Activated CD4-positive, alpha-beta memory T cell treated with anti-CD3 and anti-CD28 coated beads for 36 hours (primary cell): Measurements from ENCODE around the gene BNC2. TPM values are rescaled to one million over a fixed set of nuclear protein-coding genes. Genes with fewer than 3 reads are reported as not detected.

Experiments
- CTCF ChIA-PET: fragments of 350-600 bp; sonication (Branson Sonifier 250); formaldehyde crosslinking; loops from one replicate; lab custom pipeline; 2021; ENCODE audit warnings: antibody characterized with exemption, inconsistent platforms; lab: Charles Lee
- POLR2A ChIA-PET: fragments of 350-600 bp; sonication (Branson Sonifier 250); formaldehyde crosslinking; loops from one replicate; lab custom pipeline; 2021; ENCODE audit warnings: antibody characterized with exemption; lab: Charles Lee
- DNase-seq: peaks from one replicate; pipeline ENCODE4 v3.0.0-alpha.2; 2020
- H3K27ac Mint-ChIP-seq: one replicate; pipeline ENCODE4 v1.8.0; 2021; ENCODE audit warnings: mixed read lengths
- H3K27me3 Mint-ChIP-seq: one replicate; pipeline ENCODE4 v1.8.0; 2021; ENCODE audit warnings: mixed read lengths
- H3K36me3 Mint-ChIP-seq: one replicate; pipeline ENCODE4 v1.8.0; 2021; ENCODE audit warnings: mixed read lengths
- H3K4me1 Mint-ChIP-seq: one replicate; pipeline ENCODE4 v1.8.0; 2021; ENCODE audit warnings: low read depth, mixed read lengths
- H3K4me3 Mint-ChIP-seq: one replicate; pipeline ENCODE4 v1.8.0; 2021; ENCODE audit warnings: mild to moderate bottlenecking, mixed read lengths
- H3K9me3 Mint-ChIP-seq: one replicate; pipeline ENCODE4 v1.8.0; 2021; ENCODE audit warnings: mixed read lengths
- intact Hi-C: fragments of 100-400 bp; cut with micrococcal nuclease; formaldehyde crosslinking; loops from one replicate; pipeline ENCODE4 v1.15.1; 2023
- total RNA-seq, 2 experiments: library from RNA; stranded (reverse); gene quantifications; one replicate each; pipeline ENCODE4 v1.2.3, GENCODE V29; 2021

BNC2 gene
- total RNA-seq, 2 experiments from 2014 or later = not detected

DNA sequence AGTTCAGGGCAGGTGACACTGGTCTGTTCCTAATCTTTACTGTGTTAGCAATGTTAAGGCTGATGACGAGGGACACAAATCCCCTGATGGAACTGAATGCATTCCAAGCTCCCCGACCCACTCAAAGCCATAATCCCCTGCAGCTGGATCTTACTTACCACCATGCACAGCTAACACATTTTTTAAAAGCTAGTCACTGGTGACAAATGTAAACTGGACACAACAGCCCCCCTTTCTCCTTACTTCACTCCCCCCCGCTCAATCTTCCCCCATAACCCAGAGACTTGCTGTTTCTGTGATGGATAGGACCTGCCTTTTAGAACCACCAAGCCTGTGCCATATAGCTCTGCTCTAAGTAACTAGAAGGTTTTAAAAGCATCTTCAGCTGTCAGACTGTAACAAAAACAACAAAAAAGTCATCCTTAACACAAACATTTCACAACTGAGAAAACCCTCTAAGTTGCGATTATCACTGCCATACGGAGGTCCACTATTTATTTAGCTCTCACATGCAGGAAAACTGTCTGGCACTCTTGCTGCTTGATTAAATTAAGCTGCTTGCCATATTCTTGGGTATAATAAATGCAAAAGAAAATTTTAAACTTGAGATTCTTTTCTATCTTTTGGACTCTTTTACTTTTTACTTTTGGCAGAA, 44.4 kb downstream of the BNC2 start:
- ChIA-PET CTCF (no interaction called here), POLR2A (no interaction called here)
- peaks cover 5% of the 10 kb centered on the region for H3K27me3 Mint-ChIP-seq
- H3K4me1 Mint-ChIP-seq = no peaks in the 10 kb centered on the region
- H3K4me3 Mint-ChIP-seq = no peak overlapping the region
- H3K27ac Mint-ChIP-seq = no peak overlapping the region
- no peak for DNase-seq
- intact Hi-C loops = no loop called here
- H3K36me3 Mint-ChIP-seq = no peaks in the 10 kb centered on the region
- peaks cover 2% of the 10 kb centered on the region for H3K9me3 Mint-ChIP-seq

DNA sequence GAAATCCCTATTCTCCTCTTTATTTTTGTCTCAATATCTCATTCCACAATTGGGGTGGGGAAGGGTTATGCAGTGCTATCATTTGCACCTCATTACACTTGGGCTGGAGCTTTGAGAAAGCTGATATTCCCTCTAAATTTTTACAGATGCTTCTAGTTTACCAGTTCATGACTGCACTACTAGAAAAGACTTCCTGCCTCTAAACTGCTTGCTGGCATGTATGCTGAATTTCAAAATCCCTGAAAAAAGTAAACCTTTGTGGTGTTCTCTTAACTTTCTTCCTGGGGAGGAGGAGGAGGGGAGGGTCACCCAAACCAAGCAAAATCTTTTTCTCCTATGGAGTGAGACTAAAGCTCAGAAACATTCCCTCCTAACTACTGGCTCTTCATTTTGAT, 45.1 kb downstream of the BNC2 start:
- POLR2A ChIA-PET = no interaction called here
- H3K27ac Mint-ChIP-seq = no peak overlapping the region

DNA sequence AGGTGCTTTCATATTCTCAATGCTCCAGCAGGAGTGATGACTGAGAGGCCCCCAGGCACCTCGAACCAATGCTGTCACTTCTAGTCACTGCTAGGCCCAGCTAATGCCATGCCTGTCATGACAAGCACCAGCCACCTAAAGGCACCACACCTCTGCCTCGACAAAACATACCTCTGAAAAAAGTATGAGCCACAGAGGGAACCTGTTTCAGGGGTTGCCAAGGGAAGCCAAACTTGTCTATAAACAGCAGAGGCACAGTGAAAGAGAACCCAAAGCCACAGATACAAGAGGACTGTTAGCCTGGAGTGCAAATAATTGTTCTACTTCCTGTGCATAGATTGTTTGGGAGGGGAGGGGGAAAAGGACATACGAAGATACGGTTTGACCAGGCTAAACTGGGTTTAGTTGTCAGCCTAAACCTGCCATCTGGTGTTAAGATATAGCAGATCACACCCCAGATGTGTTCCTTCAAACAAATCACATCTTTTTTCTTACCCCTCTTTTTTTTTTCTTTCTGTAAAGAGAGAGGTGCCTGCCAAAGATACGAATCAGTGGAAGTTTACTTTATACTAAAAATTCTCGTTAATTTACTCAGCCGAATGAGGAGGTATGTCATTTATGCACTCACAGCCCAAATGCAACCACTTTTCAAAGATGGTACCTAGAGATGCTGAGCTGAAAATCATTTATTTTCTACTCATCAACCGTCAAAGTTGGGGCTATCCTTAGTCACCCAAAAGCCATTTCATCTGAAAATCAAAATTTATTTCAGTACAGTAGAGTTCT, 45.7 kb downstream of the BNC2 start:
- ChIA-PET POLR2A (no interaction called here), CTCF (no interaction called here)
- H3K4me3 Mint-ChIP-seq = no peak overlapping the region
- no peaks in the 10 kb centered on the region for H3K4me1 Mint-ChIP-seq
- H3K9me3 Mint-ChIP-seq = peaks cover 2% of the 10 kb centered on the region
- intact Hi-C loops = no loop called here
- H3K27ac Mint-ChIP-seq = no peak overlapping the region
- no peaks in the 10 kb centered on the region for H3K36me3 Mint-ChIP-seq
- no peak for DNase-seq
- H3K27me3 Mint-ChIP-seq = peaks cover 5% of the 10 kb centered on the region

More for the DNA sequence above, 45.1 kb downstream of the BNC2 start:
- DNase-seq = no peak
- H3K36me3 Mint-ChIP-seq = no peaks in the 10 kb centered on the region
- CTCF ChIA-PET = no interaction called here
- H3K9me3 Mint-ChIP-seq = peaks cover 2% of the 10 kb centered on the region
- H3K4me1 Mint-ChIP-seq = no peaks in the 10 kb centered on the region
- H3K27me3 Mint-ChIP-seq = peaks cover 5% of the 10 kb centered on the region
- H3K4me3 Mint-ChIP-seq = no peak overlapping the region
- intact Hi-C loops = no loop called here

DNA sequence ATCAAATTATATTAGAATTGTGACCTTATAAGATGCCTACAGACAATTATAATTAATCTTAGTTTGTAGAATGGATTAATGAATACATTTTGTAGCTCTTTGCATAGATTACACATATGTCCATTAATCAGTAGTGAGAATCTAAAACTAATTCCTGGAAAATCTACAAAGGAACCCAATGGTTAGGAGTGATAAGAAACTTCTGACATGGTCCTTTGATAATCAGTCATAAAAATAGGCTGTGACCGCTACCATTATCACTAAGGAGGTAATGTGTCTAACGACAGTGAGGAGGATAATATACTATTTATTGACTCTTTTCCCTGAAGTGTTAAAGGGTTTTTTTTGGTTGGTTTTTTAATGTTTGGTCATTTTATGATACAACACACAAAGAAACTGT, 46.6 kb downstream of the BNC2 start:
- POLR2A ChIA-PET = no interaction called here

DNA sequence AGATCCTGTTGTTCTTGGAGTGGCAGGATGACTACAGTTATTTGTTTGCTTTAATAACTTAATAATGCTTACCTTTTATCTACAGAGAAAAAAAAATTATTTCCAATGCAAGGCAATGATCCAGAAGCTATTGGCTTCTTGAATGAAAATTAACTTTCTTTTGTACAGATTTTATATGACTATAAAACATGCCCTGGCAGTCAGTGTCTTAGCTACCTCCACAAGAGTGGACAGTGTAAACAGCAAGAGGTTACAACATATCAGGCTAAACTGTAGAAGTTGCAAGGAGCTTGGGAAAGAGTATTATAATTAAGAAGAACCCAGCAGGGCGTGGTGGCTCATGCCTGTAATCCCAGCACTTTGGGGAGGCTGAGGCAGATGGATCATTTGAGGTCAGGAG, 49.1 kb downstream of the BNC2 start:
- H3K27me3 Mint-ChIP-seq = no peaks in the 10 kb centered on the region
- H3K4me3 Mint-ChIP-seq = no peak overlapping the region
- H3K27ac Mint-ChIP-seq = no peak overlapping the region
- intact Hi-C loops = no loop called here
- ChIA-PET CTCF (no interaction called here), POLR2A (no interaction called here)
- no peak for DNase-seq
- H3K9me3 Mint-ChIP-seq = peaks cover 5% of the 10 kb centered on the region
- no peaks in the 10 kb centered on the region for H3K36me3 Mint-ChIP-seq
- H3K4me1 Mint-ChIP-seq = no peaks in the 10 kb centered on the region

More for the DNA sequence above, 46.6 kb downstream of the BNC2 start:
- H3K4me1 Mint-ChIP-seq = no peaks in the 10 kb centered on the region
- H3K9me3 Mint-ChIP-seq = peaks cover 2% of the 10 kb centered on the region
- H3K27ac Mint-ChIP-seq = no peak overlapping the region
- no peaks in the 10 kb centered on the region for H3K36me3 Mint-ChIP-seq
- no peak for DNase-seq
- CTCF ChIA-PET = no interaction called here
- intact Hi-C loops = no loop called here
- no peak overlapping the region for H3K4me3 Mint-ChIP-seq
- H3K27me3 Mint-ChIP-seq = peaks cover 4% of the 10 kb centered on the region

DNA sequence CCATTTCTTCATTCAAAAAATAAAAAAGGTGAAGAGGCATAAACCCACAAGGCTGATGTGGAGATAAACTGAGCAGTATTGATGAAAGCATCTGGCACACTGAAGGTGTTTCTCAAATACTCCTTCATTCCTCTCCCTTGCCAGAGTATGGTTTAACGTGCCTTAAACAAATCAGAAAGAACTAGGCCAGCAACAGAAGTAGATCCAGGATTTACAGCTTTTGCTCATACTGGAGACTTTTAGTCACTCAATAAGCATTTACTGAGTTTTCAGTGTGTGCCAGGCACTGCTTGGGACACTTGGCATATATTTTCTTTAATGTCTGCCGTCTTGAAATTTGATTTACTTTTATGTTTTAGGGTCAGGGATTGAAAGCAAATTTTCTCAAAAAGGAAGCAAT, 53.0 kb downstream of the BNC2 start:
- H3K9me3 Mint-ChIP-seq = peaks cover 3% of the 10 kb centered on the region
- intact Hi-C loops = no loop called here
- ChIA-PET CTCF (no interaction called here), POLR2A (no interaction called here)
- H3K36me3 Mint-ChIP-seq = no peaks in the 10 kb centered on the region
- no peak overlapping the region for H3K27ac Mint-ChIP-seq
- DNase-seq = no peak
- H3K27me3 Mint-ChIP-seq = no peaks in the 10 kb centered on the region
- no peak overlapping the region for H3K4me3 Mint-ChIP-seq
- H3K4me1 Mint-ChIP-seq = no peaks in the 10 kb centered on the region

DNA sequence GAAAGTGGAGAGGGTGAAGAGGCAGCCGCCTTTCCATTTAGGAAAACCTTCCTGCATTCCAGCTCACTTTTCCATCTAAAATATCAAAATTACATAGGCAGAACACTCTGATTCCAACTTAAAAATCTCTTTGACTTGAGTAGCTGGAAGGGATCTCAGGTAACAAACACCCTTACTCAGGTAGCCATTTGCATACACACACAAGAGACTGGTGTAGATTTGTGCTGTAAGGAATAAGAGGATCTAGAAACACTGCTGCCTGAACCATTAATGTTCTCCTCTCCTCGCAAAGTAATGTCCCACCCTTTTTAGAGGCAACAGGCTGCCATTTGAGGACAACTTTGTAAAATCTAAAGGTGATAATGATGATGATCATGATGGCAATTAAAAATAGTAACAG, 53.5 kb downstream of the BNC2 start:
- POLR2A ChIA-PET = no interaction called here

DNA sequence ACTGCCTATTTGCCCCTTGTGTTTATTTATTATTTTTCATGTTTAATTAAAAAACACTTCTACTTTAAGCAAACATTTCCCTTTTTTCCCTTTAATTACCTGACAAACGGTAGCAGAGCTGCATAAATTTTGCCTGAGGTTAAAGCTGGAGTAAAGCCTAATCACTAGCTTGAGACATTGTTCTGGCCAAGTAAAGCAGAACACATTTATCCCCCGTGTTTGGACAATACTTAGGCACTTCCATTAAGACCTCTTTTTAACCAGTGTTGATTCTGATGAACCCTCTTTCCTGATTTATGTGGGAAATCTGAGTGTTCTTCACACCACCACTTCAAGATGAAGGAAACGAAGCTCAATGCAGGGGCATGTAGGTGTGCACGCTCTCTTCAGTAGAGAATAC, 54.5 kb downstream of the BNC2 start:
- intact Hi-C loops = no loop called here
- POLR2A ChIA-PET = no interaction called here
- no peaks in the 10 kb centered on the region for H3K36me3 Mint-ChIP-seq
- no peaks in the 10 kb centered on the region for H3K27me3 Mint-ChIP-seq
- peaks cover 3% of the 10 kb centered on the region for H3K9me3 Mint-ChIP-seq
- DNase-seq = no peak
- H3K27ac Mint-ChIP-seq = no peak overlapping the region
- H3K4me3 Mint-ChIP-seq = no peak overlapping the region
- no peaks in the 10 kb centered on the region for H3K4me1 Mint-ChIP-seq
- CTCF ChIA-PET = no interaction called here

More for the DNA sequence above, 53.5 kb downstream of the BNC2 start:
- DNase-seq = no peak
- Mint-ChIP-seq H3K4me3 (no peak overlapping the region), H3K36me3 (no peaks in the 10 kb centered on the region), H3K4me1 (no peaks in the 10 kb centered on the region), H3K27me3 (no peaks in the 10 kb centered on the region), H3K27ac (no peak overlapping the region), H3K9me3 (peaks cover 3% of the 10 kb centered on the region)
- CTCF ChIA-PET = no interaction called here
- intact Hi-C loops = no loop called here

DNA sequence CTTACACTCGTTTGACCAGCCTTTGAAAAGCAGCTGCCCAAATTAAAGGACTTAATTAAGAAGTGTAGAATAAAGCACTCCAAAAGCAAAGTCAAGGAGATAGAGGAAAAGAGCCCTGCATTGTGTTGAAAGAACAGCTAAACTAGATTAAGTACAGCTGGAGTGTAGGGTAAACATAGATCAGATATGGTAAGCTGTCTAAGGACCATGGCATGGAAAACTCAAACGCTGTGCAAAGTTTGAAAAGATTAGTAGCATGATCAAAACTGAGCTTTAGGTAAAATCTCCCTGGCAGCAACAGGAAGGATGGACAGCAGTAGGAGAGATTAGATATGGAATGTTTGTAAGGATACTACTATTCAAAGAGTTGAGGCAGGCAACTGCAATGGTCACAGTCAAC, 55.4 kb downstream of the BNC2 start:
- Mint-ChIP-seq H3K9me3 (peaks cover 3% of the 10 kb centered on the region), H3K4me1 (no peaks in the 10 kb centered on the region), H3K27ac (no peak overlapping the region), H3K36me3 (no peaks in the 10 kb centered on the region), H3K4me3 (no peak overlapping the region), H3K27me3 (no peaks in the 10 kb centered on the region)
- DNase-seq = no peak
- ChIA-PET CTCF (no interaction called here), POLR2A (no interaction called here)
- intact Hi-C loops = no loop called here

DNA sequence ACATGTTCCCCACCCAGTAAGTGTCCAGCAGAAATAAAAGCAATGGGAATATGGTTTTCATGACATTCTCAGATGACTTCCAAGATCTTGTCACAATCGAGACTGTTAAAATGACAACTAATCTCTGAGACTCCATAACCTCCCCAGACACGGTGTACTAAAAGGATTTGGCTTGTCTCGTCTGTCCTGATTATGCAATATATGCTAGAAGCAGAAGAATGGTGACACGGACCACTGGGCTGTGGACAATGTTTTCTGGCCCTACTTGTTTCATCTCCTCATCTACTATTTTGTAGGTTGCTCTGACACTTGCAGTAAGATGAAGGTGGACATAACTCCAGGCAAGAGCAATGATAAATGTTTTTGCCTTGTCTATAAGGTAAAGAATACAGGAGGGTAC, 56.6 kb downstream of the BNC2 start:
- ChIA-PET CTCF (no interaction called here), POLR2A (no interaction called here)
- H3K4me3 Mint-ChIP-seq = no peak overlapping the region
- H3K36me3 Mint-ChIP-seq = no peaks in the 10 kb centered on the region
- intact Hi-C loops = no loop called here
- DNase-seq = no peak
- H3K9me3 Mint-ChIP-seq = peaks cover 3% of the 10 kb centered on the region
- no peaks in the 10 kb centered on the region for H3K4me1 Mint-ChIP-seq
- no peaks in the 10 kb centered on the region for H3K27me3 Mint-ChIP-seq
- no peak overlapping the region for H3K27ac Mint-ChIP-seq

DNA sequence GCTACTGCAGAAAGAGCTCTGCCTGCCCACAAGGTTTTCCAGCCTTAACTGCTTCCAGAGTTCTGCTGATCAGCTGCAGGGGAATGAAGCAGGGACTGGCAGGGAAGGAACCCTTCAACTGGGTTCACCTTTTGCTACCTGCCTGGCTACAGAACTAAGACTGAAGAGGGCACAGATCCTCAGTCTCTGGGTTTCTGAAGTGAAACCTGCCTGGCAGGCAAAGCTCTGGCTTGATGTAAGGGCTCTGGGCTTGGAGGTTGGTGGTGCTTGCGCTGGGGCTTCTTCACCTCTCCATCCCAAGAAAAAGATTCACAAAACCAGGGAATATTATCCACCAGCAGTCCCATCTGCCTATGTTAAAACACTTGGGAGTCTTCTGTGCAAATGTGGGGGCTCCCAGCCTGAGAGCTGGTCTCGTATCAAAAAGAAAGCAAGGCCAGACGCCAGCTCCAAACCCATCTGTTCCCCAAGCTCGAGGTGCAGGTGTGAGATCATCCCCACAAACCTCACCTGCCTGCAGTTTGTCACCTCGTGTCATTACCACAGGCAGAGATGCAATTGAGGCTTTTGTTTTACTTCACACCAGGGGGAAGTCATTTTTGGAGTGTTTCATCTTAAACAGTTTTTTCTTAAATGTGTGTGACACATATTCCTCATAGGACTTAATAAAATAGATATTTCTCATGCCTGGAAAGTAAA, 58.3 kb downstream of the BNC2 start:
- no peak for DNase-seq
- Mint-ChIP-seq H3K27me3 (no peaks in the 10 kb centered on the region), H3K9me3 (no peaks in the 10 kb centered on the region), H3K4me1 (no peaks in the 10 kb centered on the region), H3K27ac (no peak overlapping the region), H3K36me3 (no peaks in the 10 kb centered on the region), H3K4me3 (no peak overlapping the region)
- ChIA-PET CTCF (no interaction called here), POLR2A (no interaction called here)
- intact Hi-C loops = no loop called here

DNA sequence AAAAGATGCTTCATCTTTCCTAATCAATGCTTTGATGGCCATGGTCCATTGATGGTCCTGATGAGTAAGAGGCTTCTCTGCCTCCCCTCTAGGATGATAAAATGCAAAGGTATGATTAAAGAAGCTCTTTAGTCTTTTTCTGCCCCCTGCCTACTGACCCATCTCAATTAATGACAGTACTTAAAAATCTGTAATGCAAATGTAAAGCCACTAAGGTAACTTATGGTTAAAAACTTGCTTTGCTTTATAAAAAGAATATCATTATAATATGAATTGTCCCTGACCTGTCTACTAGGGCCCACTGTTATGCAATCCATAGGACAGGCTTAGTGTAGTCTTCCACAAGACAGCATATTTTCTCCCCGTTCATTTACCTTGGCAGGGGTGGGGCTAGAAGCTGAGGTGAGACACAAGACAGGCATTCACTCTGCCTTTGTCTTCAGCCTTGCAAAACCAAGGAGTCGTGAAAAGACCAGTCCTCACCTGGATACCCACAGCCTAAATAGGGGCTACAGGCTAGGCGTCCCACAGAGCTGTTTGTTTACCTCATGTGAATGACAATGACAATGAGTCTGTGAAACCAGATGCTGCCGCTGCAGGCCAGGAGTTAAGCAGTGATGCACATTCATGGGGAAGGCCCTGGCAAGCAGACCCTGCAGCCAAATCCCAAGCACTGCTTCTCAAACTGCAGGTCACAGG, 60.4 kb downstream of the BNC2 start:
- intact Hi-C loops = no loop called here
- CTCF ChIA-PET = no interaction called here

More for the DNA sequence above, 60.4 kb downstream of the BNC2 start:
- Mint-ChIP-seq H3K4me3 (no peak overlapping the region), H3K27me3 (no peaks in the 10 kb centered on the region), H3K36me3 (no peaks in the 10 kb centered on the region), H3K4me1 (no peaks in the 10 kb centered on the region), H3K27ac (no peak overlapping the region), H3K9me3 (no peaks in the 10 kb centered on the region)
- POLR2A ChIA-PET = no interaction called here
- DNase-seq = no peak
